ENCODE measurements around the gene TNRC6B. TPM values are rescaled to one million over a fixed set of nuclear protein-coding genes. Genes with fewer than 3 reads are reported as not detected.
"Not testable (repeated sequence)": the region's sequence is repeated elsewhere in the genome, so short reads cannot be mapped to it uniquely, and the experiment has no call there.

Gene TNRC6B
- polyA plus RNA-seq, 3 donors, result 11.9 to 14.6 (median 13.0) TPM

DNA sequence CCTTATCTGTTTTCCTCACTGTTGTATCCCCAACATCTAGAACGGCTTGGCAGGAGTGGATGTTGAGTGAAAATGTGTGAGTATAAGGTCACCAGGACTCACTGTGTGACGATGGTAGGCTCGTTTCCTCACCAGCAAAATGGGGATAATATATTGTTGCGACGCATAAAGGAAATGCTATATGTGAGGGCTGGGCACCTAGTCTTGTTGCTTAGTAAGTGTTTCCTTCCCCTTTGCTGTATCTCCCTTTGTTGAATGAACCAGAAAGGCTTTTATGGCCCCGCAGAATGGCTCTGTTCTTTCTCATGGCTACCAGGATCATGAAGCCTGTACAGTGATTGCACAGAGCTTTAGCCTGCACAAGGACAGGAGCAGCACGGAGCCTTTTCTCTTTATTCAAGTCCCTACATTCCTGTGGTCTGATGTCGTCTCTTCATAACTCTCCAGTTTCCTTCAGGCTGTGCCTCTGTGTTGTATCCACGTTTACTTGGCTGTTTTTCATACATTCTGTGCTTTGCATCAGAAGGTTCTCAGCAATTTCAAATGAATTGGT is 5.4 kb downstream of the TNRC6B start:
- no peak for DNase-seq (ENCODE audit: low read depth in 3 of 3, low spot score in 2 of 3)

DNA sequence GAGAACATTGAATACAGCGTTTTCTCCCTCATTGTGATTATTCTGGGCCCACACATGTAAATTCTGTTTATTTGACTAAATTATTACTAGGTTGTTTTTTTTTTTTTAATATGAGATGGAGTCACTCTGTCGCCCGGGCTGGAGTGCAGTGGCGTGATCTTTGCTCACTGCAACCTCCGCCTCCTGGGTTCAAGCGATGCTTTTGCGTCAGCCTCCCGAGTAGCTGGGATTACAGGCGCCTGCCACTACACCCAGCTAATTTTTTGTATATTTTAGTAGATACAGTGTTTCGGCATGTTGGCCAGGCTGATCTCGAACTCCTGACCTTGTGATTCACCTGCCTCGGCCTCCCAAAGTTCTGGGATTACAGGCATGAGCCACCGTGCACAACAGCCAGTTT is 5.9 kb downstream of the TNRC6B start:
- DNase-seq (ENCODE audit: low read depth in 3 of 3, low spot score in 2 of 3), result not testable (repeated sequence)

DNA sequence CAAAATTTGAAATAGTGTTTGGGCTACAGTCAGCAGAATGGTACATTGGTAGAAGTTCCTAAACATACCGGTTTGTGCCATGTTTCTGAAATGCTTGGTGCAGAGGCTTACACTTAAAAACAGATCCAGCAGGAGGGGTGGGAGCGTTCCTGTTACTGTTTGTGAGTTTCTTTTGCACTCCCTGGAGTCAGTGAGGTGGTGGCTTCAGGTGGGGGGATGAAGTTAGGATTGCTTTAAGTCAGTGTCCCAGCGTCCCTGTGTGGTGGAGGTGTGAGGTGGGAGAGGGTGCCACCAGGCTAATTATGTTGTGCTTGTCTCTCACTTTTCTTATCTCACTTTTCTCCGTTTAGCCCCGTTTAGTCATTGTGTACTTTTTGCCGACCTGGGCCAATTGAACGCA is 9.7 kb downstream of the TNRC6B start:
- DNase-seq (ENCODE audit: low read depth in 3 of 3, low spot score in 2 of 3), result no peak

DNA sequence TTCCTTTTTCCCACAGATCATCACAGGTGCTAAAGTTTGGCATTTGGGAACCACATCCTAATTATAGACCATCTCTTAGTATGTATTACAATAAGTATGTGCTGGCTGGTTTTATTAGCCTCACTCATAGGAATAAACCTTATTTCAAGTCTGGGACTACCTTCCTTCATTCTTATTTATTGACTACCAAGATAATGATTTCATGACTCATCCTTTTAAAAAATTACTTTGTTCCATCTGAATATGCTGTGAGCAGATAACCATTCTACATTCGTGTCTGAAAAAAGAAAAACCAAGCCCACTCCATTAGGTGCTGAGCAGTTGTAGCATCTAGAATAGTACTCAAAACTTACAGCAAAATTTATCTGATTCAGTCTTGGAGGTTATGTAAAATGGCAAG is 12.3 kb downstream of the TNRC6B start:
- DNase-seq (ENCODE audit: low read depth in 3 of 3, low spot score in 2 of 3), result no peak

DNA sequence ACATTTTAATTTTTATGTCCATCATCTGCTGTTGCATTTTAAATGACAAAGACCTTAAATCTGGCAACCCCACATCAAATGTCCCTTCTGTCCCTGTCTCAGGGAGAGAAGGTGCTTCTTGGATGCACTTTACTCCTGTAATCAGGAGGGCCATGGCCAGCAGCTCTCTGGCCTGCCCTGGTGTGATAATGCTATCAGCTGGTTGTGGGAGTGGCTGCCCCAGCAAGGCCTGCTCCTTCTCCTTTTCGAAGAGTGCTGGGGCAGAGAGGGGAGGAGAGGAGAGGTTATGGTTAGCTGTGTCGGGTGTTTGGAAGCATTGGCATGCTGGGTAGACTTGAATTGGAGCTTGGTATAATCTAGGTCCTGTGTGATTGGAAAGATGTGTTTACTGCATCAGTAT is 12.8 kb downstream of the TNRC6B start:
- DNase-seq (ENCODE audit: low read depth in 3 of 3, low spot score in 2 of 3), result no peak

DNA sequence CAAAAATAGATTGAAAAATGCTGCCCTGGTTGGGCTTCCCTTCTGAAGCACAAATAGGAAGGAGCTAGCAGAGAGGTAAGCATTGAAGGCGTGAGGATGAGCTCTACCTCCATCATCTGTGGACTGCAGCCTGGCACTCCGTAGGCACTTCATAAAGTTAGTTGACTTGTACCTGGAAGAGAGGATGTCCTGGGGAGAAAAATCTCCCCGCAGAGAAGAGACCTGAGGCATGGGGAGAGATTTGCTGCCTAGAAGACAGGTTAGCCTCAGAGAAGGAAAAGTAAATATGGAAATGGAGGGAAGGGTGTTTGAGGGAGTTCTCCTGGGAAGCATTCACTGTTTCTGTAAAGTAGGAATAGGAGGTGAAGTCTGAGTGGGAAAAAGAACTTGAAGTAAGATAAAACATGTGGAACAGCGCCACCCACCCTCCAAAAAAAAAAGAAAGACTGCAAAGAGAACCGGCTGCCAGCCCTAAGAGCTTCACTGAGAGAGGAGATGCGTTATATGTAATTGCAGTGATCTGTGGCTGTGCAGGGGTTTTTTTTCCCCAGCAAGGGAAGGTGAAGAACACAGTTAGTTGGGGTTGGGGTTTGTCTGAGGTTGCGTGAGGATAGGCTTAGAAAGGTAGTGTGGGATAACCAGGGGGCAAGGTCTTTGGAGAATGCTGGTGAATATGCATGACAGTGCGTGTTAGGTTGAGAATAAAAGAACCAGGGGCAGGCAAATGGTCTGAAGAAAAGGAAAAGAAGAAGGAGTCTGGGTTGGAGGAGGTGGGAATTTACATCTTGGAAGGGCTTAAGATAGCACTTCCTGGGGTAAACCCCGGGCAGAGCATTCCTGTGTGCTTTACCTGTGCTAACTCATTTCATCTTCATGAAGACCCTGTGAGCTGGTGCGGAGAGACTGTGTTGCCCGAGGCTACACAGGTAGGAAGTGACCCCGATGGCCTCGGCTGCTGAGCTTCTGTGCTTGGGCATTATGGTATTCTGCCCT is 16.0 kb downstream of the TNRC6B start:
- DNase-seq (ENCODE audit: low read depth in 3 of 3, low spot score in 2 of 3), result no peak

DNA sequence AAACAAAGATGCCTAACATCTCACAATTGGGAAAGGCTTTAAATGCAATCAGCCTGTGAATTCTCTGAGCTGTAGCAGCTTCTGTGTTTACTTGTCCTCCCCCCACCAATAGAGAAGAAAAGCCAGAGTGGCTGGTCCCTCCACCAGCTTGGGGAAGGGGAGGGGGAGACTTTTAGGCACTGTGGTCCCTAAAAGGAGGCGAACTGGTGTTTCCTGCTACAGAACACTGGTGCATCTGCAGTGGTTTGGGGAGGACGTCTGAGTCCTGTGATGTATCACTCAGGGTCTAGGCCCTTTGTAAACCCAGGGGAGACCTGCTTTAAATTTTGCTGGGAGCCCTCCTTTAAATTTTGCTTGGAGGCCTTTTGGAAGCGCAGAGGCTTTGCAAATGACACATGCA is 16.9 kb downstream of the TNRC6B start:
- no peak for DNase-seq (ENCODE audit: low read depth in 3 of 3, low spot score in 2 of 3)

DNA sequence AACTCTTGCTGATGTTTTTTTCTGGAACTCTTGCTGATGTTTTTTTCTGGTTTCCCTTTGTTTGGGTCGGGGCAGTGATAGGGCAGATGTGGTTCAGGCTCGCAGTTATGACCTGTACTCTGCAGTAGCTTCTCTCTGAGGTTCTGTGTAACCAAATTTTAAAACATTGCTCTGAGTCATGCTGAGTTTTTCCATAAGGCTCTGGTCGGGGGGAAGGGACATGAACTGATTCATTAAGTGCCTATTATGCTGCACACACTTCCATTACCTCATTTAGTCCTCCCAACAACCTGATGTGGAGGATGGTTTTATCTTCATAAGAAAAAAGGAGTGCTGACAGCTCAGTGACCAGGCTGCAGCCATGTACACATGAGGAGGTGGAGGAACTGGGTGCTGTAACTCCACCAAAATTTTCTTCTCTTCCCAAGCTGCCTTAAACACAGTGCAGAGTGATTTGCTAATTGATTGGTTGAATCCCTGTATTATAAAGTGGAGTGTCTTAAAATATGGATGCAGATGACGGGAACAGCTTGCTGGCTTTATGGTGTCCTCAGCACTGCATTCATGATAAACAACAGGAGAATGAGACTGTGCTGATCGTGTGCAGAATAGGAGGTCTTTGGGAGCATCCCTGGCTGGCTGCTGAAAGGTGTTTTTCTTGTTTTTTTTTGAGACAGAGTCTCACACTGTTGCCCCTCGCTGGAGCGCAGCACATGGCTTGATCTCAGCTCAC is 19.1 kb downstream of the TNRC6B start:
- no peak for DNase-seq (ENCODE audit: low read depth in 3 of 3, low spot score in 2 of 3)

DNA sequence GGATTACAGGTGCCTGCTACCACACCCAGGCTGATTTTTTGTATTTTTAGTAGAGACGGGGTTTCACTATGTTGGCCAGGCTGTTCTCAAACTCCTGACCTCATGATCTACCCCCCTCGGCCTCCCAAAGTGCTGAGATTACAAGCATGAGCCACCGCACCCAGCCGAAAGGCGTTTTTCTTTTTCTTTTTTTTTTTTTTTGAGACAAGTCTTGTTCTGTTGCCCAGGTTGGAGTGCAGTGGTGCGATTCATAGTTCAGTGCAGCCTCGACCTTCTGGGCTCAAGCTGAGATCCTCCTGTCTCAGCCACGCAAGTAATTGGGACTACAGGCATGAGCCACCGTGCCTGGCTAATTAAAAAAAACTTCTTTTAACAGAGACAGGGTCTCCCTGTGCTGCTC is 19.7 kb downstream of the TNRC6B start:
- DNase-seq (ENCODE audit: low read depth in 3 of 3, low spot score in 2 of 3), result not testable (repeated sequence)

DNA sequence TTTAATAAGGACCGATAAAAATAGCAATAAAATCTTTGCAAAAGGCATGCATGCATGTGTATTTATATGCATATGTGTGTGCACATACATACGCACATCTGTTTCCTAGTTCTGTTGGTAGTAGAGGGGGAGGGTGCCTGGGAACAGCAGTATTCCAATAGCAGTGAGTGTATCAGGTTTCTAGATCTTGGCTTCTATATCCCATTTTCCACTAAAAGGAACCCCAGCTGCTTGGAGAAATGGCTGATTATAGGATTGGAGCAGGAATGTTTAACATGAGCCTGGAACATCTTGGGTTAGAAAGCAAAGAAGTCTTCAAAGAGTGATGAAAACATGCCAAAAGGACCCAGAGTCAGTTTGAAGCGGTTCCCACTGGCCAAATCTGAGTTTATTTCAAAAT is 21.0 kb downstream of the TNRC6B start:
- DNase-seq (ENCODE audit: low read depth in 3 of 3, low spot score in 2 of 3), result no peak

DNA sequence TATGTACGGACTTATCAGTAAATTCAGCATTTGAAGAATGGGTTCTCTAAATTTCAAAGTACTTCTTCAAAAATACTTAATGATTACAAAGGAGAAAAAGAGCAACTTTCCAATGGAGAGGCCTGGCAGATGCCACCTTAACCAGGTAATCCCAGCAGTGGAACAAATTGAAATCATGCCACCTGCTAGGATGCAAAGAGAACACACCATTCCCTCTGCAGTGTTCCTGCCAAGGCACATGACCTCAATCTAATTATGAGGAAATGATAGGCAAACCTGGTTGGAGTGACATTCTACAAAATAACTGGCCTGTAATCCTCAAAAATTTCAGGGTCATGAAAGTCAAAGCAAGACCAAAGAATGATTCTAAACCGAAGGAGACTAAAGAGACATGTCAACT is 21.5 kb downstream of the TNRC6B start:
- DNase-seq (ENCODE audit: low read depth in 3 of 3, low spot score in 2 of 3), result no peak

DNA sequence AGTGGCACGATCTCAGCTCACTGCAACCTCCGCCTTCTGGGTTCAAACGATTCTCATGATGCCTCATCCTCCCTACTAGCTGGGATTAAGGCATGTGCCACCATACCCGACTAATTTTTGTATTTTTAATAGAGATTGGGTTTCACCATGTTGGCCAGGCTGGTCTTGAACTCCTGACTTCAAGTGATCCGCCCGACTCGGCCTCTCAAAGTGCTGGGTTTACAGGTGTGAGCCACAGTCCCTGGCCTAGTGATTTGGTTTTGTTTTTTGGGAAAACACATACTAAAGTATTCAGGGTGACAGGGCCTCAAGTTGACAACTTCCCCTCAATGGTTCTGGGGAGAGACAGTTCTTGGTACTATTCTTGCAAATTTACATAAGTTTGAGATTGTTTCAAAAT is 22.1 kb downstream of the TNRC6B start:
- DNase-seq (ENCODE audit: low read depth in 3 of 3, low spot score in 2 of 3), result no peak

DNA sequence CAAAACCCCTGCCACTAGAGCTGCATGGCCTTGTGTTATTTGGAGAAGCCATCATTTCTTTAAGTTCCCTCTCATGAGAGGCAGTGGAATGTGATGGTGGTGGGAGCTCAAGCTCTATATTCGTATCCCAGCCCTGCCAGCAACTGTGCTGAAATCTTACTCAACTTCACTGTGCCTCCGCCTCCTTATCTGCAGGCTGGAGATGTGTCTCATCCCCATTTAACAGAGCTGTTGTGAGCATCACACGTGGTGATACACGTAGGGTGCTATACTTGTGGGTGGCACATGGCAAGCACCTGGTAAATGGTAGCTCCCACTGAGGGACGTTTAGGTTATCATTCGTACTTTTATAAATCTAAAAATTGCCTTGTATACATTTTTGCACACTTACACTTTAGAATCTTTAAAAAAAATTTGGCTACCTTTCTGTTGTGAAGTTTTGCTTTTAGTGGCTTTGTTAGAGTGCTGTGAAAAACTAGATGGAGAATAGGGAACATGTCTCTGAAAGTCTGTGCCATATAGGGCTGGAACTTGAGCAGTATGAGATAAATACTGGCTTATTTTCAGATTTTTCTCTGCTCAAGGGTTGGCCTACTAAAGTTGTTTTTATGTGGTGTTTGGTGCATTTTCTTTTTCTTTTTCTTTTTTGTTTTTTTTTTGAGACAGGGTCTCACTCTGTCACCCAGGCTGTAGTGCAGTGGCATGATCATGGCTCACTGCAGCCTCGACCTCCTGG is 23.2 kb downstream of the TNRC6B start:
- DNase-seq (ENCODE audit: low read depth in 3 of 3, low spot score in 2 of 3), result no peak

DNA sequence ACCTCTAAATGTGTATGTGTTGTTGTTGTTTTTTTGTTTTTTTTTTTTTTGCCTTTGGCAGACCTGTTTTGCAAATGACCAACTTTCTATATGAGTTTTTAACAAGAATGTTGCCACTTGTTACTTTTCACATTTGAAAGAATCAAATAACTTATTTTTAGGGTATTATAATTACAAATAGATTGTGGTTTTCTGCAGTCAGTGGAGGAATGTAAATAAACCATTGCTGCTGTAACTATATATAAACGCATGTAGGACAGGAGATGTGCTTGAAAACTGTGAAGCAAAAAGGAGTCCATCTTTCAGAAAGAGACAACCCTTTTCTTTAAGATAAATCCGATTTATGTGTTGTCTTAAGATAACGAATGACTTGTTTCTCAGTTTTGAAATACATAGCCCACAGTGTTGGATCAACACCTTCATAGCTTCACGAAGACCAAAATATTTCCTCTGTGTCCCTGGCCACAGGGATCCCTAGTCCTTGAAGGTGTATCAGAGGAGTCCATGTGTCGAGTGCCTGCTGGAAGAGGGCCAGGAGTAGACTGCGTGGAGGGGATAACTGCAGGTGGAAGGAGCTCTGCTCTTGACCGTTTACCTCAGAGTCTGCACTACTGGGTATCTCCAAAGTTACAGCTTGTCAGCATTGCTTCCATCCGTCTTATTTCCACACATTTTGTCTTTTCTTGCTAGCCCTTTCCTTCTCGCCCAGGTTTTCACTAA is 24.7 kb downstream of the TNRC6B start:
- no peak for DNase-seq (ENCODE audit: low read depth in 3 of 3, low spot score in 2 of 3)

DNA sequence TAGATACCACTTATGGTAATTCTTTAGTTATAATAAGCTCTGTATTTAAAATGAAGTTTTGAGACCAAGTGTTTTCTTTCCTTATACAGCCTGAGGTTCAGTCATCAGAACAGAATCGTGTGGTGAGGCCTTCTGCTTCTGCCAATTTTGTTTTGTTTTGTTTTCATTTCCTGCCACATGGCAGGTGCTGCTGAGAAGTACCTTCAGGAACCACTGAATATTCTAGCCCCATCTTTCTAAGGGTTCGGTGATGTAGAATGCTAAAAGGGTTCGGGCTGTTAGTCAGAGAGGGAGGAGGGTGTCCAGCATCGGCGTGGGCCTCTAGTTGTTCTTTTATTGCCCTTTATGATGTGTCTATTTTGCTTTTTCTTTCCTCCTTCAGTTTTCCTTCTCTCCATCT is 25.8 kb downstream of the TNRC6B start:
- no peak for DNase-seq (ENCODE audit: low read depth in 3 of 3, low spot score in 2 of 3)

DNA sequence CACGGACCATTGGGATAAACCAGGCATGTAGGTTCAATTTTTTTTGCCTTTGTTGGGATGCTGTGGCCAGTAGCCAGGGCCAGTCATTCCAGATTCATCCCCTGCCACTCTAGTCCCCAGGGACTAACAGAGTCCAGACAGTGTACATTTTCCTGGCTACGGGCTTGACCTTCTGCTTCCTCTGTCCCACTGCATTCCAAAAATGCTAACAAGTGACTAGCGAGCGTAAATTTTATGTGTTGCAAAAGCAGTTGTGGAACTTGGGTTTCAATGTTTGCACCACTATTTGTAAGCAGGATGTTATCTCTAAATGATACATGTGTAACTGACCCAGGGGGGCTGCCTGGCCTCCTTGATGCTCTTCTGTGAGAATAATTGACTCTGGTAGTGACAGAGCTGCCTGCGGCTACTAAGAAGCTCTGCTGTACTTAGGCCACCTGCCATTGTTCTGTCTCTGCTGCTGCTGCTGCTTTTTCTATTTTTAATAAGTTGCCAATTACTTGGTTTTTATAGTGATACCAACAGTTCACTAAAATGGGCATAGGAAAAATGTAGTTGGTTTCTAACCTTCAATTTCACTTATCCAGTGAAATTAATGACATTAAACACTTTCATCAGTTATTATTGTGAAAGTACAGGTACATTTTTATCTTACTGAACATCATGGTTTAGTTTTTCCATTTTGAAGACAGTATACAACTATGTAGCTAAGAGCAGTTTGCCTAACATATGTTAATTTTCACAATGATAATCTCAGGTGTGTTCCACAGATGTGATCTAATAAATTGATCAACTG is 26.8 kb downstream of the TNRC6B start:
- DNase-seq (ENCODE audit: low read depth in 3 of 3, low spot score in 2 of 3), result no peak

DNA sequence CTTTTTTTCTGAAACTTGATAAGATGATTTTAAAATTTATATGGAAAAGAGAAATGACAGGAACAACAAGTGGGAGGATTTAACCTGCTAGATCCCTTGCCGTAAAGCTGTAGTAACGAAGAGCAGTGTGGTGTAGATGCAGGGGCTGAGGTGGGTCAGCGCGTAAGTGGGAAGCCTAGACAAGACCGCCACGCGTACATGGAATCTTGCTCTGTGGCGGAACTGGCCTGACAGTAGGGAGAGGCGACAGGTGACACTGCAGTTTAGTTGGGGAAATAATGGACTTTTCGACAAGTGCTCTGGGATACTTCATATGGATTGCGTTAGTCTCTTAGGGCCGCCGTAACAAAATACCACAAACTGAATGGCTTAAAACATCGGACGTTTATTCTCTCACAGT is 28.8 kb downstream of the TNRC6B start:
- DNase-seq (ENCODE audit: low read depth in 3 of 3, low spot score in 2 of 3), result no peak

DNA sequence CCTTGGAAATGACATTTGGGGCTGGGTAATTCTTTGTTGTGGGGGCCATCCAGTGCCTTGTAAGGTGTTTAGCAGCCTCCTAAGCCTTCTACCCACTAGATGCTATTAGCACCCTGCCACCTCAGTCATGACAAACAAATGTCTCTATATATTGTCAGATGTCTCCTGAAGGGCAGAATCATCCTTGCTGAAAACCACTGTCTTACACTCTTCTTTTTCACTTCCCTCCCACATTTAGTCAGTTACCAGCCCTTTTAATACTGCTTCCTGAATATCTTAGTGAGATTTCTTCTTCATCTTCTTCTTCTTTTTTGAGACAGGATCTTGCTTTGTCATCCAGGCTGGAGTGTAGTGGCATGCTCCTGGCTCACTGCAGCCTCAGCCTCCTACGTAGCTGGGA is 33.1 kb downstream of the TNRC6B start:
- no peak for DNase-seq (ENCODE audit: low read depth in 3 of 3, low spot score in 2 of 3)

DNA sequence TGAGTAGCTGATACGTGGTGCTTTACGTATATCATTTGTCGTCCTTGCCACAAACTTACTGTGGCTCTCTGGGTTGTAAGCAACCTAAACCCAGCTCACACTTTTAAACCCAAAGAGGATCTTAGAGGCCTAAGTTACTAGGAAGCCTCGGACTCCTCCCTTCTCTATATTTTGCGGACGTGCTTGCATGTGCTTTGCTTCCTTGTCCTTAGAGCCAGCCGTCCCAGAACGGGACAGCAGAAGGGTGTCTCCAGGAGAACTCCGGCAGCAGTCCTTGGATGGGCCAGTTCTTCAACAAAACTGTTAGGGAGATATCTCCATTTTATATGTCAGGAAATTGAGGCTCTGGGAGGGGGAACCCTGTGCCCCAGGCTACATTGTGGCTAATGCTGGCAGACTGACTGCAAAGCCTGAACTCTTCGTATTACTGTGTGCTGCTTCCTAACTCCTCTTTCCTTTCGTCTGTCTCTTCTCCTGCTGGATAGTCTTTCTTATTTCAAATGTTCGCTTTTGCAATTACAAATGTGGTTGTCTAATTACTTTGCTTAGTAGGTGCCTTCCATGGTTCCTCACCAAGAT is 33.8 kb downstream of the TNRC6B start:
- no peak for DNase-seq (ENCODE audit: low read depth in 3 of 3, low spot score in 2 of 3)
